ENCODE data around the gene CALR.
"Not testable (repeated sequence)": the region's sequence is repeated elsewhere in the genome, so short reads cannot be mapped to it uniquely, and the experiment has no call there.

Gene CALR

DNA sequence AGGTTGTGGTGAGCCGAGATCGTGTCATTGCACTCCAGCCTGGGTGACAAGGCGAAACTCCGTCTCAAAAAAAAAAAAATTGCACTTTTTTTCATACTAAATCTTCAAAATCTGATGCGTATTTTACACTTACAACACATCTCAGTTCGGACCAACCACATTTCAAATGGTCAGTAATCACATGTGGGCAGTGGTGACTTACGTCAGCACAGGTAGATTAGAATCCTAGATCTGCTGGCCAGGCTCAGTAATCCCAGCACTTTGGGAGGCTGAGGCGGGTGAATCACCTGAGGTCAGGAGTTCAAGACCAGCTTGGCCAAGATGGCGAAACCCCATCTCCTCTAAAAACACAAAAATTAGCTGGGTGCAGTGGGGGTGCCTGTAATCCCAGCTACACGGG is 3.3 kb upstream of the CALR start:
- DNase-seq: no peak

DNA sequence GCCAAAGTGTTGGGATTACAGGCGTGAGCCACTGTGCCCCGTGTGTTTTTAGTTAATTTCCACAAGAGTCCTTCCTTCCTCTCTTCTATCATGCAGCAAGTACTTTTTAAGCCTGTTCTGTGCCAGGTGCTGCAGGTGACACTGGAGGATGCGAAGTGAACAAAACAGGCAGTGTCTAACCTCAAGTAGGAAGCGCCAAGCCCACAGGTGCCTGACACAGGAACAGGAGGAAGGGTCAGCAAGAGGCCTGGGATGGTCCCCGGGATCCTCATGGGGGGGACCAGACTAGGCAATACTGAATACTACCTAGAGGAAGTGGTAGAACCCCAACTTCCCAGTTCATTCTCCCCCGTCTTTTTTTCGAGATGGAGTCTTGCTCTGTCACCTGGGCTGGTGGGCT is 1.8 kb upstream of the CALR start:
- DNase-seq: no peak

DNA sequence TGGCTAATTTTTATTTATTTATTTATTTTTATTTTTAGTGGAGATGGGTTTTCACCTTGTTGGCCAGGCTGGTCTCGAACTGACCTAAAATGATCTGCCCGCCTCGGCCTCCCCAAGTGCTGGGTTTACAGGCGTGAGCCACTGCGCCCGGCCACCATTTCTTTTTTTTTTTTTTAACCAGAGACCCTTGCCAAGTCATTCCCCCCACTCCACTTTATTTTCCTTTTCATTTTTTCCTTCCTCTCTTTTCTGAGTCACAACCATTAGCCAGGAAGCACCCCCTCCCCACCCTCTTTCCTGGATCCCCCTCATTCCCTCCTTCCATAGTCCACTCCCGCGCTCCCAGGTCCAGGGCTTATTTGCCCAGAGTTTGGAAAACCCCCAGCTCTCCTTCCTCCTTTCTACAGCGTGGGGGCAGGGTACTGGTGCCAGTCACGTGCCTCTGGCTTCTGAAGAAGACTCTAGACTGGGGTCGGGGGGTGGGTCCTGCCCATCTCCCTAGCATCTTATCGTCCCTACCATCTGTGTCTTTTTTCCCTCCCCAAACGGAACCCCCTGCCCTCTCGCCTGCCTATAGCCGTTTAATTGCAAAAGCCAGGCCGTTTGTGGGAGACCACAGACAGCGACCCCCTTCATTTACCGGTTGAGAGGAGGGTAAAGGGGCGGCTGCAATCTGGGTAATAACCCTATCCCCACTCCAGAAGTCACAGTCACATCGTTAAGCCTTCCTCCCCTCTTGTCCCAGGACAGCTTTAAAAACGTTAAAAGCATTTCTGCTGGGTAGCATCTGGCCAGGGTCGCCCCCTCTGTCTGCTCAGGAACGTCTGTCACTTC is 1.1 kb upstream of the CALR start:
- DNase-seq: no peak

DNA sequence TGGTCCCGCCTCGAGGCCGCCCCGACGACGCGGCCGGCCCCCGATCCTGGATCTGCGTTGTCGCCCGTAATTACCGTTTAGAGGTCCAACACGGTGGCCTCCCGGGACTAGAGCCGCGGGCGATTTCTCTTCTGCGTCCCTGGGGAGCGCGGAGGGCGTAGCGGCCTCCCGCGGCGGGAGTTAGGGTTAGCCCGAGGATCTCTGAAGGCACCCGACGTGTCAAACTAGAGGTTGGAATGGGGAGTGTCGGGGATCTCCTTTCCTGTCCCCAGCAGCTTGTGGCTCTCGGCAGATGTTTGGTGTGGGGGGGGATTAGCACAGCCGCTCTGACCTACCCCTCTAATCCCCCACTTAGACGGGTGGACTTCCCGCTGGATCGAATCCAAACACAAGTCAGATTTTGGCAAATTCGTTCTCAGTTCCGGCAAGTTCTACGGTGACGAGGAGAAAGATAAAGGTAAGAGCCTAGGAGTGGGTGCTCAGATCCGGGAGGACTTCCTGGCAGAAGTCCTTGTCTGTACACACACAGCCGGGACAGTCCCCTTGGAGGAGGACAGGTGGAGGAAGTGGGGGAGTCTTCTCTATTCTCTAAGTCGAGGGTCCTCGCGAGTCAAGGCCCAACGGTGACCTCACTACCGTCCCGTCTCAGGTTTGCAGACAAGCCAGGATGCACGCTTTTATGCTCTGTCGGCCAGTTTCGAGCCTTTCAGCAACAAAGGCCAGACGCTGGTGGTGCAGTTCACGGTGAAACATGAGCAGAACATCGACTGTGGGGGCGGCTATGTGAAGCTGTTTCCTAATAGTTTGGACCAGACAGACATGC is 581 bp downstream of the CALR start:
- DNase-seq: peak; percentile 55

DNA sequence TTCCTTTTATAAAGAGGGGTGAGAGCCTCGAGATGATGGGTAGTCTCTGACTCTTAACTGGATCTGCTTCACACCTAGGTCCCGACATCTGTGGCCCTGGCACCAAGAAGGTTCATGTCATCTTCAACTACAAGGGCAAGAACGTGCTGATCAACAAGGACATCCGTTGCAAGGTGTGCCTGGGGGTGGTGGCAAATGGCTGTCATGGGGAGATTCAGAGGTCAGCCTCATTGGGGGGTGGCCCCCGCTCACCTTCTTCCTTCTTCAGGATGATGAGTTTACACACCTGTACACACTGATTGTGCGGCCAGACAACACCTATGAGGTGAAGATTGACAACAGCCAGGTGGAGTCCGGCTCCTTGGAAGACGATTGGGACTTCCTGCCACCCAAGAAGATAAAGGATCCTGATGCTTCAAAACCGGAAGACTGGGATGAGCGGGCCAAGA is 1.6 kb downstream of the CALR start:
- no peak for DNase-seq

DNA sequence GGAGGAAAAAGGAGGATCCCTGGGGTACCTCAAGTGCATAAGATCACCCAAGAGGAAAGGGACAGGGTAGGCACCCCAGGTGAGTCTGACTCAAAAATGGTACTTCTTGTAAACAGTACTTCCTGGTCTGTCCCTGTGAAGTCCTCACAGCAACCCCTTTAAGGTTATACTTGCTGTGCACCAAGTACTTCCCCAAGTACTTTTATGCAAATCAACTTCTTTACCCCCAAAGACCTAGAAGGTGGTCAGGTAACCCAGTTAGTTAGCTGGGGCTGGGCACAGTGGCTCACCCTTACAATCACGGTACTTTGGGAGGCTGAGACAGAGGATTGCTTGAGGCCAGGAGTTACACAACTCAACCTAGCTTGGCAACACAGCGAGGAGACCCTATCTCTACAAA is 2.5 kb downstream of the CALR start:
- no peak for DNase-seq

DNA sequence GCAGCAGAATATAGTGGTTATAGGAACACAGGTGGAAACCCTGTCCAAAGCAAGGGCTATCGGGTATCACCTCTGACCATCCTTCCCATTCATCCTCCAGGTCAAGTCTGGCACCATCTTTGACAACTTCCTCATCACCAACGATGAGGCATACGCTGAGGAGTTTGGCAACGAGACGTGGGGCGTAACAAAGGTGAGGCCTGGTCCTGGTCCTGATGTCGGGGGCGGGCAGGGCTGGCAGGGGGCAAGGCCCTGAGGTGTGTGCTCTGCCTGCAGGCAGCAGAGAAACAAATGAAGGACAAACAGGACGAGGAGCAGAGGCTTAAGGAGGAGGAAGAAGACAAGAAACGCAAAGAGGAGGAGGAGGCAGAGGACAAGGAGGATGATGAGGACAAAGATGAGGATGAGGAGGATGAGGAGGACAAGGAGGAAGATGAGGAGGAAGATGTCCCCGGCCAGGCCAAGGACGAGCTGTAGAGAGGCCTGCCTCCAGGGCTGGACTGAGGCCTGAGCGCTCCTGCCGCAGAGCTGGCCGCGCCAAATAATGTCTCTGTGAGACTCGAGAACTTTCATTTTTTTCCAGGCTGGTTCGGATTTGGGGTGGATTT is 5.1 kb downstream of the CALR start:
- DNase-seq: no peak

DNA sequence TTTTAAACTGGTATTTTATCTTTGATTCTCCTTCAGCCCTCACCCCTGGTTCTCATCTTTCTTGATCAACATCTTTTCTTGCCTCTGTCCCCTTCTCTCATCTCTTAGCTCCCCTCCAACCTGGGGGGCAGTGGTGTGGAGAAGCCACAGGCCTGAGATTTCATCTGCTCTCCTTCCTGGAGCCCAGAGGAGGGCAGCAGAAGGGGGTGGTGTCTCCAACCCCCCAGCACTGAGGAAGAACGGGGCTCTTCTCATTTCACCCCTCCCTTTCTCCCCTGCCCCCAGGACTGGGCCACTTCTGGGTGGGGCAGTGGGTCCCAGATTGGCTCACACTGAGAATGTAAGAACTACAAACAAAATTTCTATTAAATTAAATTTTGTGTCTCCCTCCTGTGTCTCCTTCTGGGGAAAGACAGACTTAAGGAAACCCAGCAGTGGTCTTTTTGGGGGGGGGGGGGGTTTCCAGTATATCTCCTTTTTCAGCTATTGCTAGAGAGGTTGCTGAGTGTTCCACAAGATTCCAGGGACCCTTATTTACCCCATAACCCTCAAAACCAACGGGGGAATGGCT is 5.8 kb downstream of the CALR start:
- DNase-seq: no peak

DNA sequence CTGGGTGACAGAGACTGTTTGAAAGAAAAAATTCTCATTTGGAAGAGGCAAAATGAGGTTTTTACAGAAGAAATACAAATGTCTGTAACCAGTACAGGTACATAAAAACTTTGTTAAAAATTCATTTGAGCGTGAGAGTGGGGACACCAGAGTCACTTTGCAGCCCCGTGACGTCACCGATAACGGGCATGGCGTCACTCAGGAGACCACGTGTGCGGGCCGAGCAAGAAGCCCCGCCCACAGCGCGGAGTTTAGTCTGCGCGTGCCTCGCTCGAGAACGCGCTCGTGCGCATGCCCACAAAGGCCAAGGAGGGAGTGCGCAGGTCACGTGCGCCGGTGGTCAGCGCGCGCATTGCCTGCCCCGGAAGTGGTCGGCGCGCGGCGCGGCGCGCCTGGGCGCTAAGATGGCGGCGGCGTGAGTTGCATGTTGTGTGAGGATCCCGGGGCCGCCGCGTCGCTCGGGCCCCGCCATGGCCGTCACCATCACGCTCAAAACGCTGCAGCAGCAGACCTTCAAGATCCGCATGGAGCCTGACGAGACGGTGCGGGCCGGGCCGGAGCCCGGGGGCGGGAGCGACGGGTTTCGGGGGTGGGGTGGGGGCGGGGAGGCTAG is 7.2 kb downstream of the CALR start, which contains the start of gene RAD23A:
Gene RAD23A (plus strand): TSS at position 384 of the 613 bp plus-strand sequence. CDS start 87 bp downstream, at position 471.
- peak; percentile 99 for DNase-seq

DNA sequence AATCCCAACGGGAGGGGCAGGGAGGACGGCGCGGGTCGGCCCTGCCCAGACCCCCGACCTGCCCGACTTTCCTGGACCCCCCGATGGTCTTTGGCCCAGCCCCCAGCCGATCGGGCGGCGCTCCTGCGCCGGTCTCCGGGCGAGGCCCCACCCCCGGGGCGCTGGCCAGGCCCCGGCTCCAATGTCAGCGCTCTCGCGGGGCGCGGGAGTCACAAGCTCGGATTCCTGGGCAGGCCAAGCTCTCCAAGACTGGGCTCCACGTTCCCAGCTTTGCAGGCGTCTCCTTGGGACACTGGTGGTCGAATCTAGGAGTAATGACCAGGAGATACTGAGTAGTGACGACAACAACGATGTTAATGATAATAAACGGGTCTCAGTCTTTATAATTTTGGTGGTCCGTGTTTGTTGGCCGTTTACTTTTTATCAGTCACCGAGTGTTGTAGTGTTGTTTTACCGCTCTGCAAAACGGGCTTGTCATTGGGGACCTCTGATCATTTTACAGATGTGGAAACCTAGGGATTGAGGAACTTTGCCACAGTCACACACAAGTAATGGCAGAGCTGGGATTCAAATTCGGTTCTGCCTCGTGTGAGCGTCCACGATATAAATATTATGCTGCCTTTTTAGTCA is 7.8 kb downstream of the CALR start:
- DNase-seq: peak; percentile 53

DNA sequence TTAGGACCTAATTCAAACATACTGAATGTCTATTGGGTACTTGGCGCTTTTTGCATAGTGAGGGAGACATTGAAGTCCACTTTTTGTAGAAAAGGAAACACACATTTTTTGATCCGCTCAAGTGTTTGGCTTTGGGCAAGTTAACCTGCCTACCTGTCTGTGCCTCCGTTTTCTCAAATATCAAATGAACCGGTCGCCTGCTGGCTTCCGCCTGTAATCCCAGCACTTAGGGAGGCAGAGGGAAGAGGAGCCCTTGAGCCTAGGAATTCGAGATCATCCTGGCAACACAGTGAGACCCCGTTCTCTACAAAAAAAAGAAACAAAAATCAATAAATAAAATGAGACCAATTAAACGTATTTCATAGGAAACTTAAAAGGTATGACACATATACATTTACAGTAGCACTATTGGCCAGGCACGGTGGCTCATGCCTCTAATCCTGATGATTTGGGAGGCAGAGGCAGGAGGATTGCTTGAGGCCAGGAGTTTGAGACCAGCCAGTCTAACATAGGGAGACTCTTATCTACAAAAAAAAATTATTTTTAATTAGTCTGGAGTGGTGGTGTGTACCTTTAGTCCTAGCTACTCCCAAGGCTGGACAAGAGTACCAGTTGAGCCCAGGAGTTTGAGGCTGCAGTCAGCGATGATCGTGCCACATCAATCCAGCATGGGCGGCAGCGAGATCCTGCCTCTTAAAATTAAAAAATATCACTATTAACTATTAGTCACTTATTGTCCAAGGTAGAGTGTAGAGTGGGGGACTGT is 8.5 kb downstream of the CALR start:
- DNase-seq: no peak

DNA sequence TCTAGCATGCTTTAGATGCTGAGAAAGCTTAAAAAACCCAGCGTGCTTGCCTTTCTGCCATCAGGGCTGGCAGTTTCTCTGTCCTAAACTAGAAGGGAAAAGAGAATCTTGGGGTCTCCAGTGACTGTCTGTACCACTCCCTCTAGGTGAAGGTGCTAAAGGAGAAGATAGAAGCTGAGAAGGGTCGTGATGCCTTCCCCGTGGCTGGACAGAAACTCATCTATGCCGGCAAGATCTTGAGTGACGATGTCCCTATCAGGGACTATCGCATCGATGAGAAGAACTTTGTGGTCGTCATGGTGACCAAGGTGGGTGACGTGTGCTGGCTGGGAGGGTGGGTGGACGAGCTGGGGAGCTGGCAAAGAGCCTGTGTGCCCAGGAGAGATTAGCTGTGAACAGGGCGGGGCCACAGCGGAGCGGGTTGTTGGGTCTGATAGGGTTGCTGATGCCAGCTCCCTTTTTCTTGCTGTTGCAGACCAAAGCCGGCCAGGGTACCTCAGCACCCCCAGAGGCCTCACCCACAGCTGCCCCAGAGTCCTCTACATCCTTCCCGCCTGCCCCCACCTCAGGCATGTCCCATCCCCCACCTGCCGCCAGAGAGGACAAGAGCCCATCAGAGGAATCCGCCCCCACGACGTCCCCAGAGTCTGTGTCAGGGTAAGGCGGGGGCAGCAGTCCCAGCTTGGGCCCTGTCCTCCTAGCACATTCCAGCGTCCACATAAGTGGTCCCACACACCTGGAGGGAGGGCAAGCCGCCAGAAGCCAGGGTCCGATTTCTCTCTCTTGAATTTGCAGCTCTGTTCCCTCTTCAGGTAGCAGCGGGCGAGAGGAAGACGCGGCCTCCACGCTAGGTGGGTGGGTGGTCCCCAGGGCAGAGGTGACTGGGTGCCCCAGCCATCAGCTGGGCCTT is 9.5 kb downstream of the CALR start:
- DNase-seq: no peak

DNA sequence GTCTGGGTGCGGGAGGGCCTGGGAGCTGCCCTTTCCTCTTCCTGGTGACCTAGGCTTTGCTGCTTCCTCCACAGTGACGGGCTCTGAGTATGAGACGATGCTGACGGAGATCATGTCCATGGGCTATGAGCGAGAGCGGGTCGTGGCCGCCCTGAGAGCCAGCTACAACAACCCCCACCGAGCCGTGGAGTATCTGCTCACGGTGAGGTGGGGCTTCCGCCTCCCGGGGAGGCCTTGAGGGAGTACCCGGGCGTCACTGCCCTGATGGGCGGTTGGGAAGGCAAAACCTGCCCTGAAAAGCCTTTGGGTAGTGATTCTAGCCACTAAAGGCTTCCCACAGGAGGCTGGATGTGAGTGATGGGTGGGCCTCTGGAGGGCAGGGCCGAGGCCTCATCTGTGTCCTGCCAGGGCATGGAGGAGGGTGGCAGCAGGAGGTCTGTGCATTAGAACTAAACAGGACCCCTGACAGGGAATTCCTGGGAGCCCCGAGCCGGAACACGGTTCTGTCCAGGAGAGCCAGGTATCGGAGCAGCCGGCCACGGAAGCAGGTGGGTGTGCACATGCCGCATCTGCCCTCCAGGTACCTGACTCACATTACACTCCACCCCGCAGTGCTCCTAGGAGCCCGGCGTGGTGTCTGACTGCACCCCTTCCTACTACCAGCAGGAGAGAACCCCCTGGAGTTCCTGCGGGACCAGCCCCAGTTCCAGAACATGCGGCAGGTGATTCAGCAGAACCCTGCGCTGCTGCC is 10.4 kb downstream of the CALR start:
- DNase-seq: no peak

DNA sequence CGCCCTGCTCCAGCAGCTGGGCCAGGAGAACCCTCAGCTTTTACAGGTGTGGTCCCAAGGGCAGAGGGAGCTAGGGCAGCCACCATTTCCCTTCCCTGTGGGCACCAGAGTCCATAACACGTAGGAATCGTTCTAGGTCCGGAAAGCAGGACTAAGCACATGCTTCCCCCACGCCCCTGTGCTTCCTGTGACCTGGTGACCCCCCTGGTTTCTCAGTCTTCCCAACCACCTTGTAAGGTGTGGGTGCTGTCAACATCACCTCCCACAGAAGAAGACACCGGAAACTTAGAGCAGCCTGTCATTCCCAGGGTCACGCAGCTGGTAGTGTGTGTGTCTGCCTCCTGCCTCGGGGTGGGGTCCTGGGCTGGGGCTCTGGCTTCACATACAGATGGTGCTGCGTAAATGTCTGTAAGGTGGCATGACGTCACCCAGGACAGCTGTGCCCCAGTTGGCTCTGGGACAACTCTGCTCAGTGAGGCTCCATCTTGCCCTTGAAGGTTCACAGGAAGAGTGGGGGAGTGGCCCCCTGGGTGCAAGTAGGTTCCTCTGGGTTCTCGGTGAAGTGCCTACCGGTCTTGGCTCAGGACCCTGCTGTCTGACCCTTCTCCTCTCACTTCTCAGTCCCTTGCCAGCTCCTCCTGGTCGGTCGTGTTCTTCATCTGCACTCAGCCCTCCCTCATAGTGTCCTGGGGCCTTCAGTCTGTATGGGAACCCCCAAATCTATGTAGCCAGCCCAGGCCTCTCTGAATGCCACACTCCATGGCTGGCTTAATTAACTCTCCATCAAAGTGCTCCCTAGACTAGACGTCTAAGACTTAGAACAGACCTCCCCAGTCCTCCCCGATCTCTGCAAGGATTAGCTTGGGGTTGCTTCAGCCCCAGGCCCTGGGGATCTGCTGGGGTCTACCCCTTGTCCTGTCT is 11.2 kb downstream of the CALR start:
- no peak for DNase-seq

DNA sequence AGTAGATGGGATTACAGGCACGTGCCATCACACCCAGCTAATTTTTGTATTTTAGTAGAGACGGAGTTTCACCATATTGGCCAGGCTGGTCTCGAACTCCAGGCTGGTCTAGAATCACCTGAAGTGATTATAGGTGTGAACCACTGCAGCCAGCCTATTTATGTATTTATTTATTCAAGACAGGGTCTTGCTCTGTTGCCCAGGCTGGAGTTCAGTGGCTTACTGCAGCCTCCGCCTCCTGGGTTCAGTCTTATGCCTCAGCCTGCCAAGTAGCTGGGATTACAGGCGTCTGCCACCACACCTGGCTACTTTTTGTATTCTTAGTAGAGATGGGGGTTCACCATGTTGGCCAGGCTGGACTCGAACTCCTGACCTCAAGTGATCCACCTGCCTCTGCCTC is 13.6 kb downstream of the CALR start:
- DNase-seq: not testable (repeated sequence)

DNA sequence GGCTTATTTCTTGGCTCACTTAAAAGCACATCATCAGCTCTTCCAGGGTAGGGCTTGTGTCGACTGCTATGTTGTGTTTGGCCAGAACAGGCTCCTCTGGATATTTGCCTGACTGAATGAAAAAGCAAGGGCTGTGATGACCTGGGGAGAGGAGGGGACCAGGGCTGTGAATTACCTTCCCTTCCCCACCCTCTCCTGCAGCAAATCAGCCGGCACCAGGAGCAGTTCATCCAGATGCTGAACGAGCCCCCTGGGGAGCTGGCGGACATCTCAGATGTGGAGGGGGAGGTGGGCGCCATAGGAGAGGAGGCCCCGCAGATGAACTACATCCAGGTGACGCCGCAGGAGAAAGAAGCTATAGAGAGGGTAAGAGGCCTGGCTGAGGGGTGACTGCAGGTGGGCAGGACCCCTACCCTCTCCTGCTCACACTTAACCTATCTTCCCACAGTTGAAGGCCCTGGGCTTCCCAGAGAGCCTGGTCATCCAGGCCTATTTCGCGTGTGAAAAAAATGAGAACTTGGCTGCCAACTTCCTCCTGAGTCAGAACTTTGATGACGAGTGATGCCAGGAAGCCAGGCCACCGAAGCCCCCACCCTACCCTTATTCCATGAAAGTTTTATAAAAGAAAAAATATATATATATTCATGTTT is 14.2 kb downstream of the CALR start:
- no peak for DNase-seq

DNA sequence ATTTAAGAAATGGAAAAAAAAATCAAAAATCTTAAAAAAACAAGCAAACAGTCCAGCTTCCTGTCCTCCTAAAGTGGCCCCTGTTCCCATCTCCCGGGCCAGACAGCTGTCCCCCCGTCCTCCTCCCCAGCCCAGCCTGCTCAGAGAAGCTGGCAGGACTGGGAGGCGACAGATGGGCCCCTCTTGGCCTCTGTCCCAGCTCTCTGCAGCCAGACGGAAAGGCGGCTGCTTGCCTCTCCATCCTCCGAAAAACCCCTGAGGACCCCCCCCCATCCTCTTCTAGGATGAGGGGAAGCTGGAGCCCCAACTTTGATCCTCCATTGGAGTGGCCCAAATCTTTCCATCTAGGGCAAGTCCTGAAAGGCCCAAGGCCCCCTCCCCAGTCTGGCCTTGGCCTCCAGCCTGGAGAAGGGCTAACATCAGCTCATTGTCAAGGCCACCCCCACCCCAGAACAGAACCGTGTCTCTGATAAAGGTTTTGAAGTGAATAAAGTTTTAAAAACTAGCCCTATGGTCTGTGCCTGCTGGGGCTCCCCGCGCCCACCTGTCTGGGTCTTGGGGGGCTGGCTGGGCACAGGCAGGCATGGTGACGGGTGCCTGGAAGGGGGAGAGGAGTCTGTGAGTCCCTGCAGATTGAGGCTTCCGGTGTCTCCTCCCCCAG is 14.9 kb downstream of the CALR start:
- DNase-seq: no peak

All from CD4-positive, alpha-beta T cell treated with Interleukin-10 for 1 hour (primary cell).